Gastroesophageal sphincter (tissue), 4 donors: ENCODE measurements around the gene CMBL. TPM values are rescaled to one million over a fixed set of nuclear protein-coding genes. Genes with fewer than 3 reads are reported as not detected.
"Not testable (repeated sequence)": the region's sequence is repeated elsewhere in the genome, so short reads cannot be mapped to it uniquely, and the experiment has no call there.

Experiments
- ATAC-seq: fragments of 150-250 bp; one replicate; pipeline ENCODE4 v1.9.1; 2016; ENCODE audit warnings: mild to moderate bottlenecking, moderate library complexity
- H3K27ac ChIP-seq, 4 donors: fragments of 200-600 bp; sonication (generic) in 3 of 4; 1 replicate in 3 of 4; 2 replicates in 1 of 4; pipeline ENCODE4 v1.5.1; 2016 to 2019
- H3K27me3 ChIP-seq: fragments of 200-600 bp; sonication (generic); one replicate; pipeline ENCODE4 v1.5.1; 2019
- H3K36me3 ChIP-seq, 2 donors: fragments of 200-600 bp; sonication (generic); one replicate each; pipeline ENCODE4 v1.5.1; 2019; ENCODE audit warnings: control low read depth in 1 of 2
- H3K4me1 ChIP-seq, 3 donors: fragments of 200-600 bp; sonication (generic); 1 replicate in 2 of 3; 2 replicates in 1 of 3; pipeline ENCODE4 v1.5.1; 2016 to 2019; ENCODE audit warnings: control low read depth in 2 of 3
- H3K4me3 ChIP-seq, 2 donors: fragments of 200-600 bp; sonication (generic); one replicate each; pipeline ENCODE4 v1.5.1; 2019; ENCODE audit warnings: mild to moderate bottlenecking in 1 of 2, moderate library complexity in 1 of 2
- H3K9me3 ChIP-seq, 3 donors: fragments of 200-600 bp; sonication (generic); one replicate each; pipeline ENCODE4 v1.5.1; 2017 to 2019; ENCODE audit warnings: control low read depth in 2 of 3
- CTCF ChIP-seq, 4 experiments: fragments of 200-600 bp in 2 of 4; fragments of 450-650 bp in 2 of 4; sonication (generic) in 1 of 4; IDR thresholded peaks; one replicate each; pipeline ENCODE4 v1.5.1; 2017 to 2019; ENCODE audit warnings: antibody characterized with exemption in 4 of 4, mild to moderate bottlenecking in 2 of 4, moderate library complexity in 2 of 4
- EP300 ChIP-seq: sonication (generic); formaldehyde crosslinking; IDR thresholded peaks from one replicate; pipeline ENCODE4 v1.6.1; 2017; ENCODE audit warnings: antibody characterized with exemption, mild to moderate bottlenecking
- POLR2A ChIP-seq, 2 donors: fragments of 450-650 bp; IDR thresholded peaks; one replicate each; pipeline ENCODE4 v1.6.1; 2017; ENCODE audit warnings: antibody characterized with exemption in 2 of 2, mild to moderate bottlenecking in 2 of 2, moderate library complexity in 1 of 2
- POLR2AphosphoS5 ChIP-seq: sonication (generic); formaldehyde crosslinking; IDR thresholded peaks from one replicate; pipeline ENCODE4 v1.6.1; 2017; ENCODE audit warnings: antibody characterized with exemption
- WGBS, 2 donors: methylation state at CpG; one replicate each; pipeline ENCODE4 v1.1.5; 2018; ENCODE audit warnings: low coverage in 1 of 2; 5-methylcytosine and 5-hydroxymethylcytosine counted together
- total RNA-seq, 4 donors: library from RNA; depleted of rRNA; stranded (reverse); fragments of >200 nt; gene quantifications; one replicate each; pipeline ENCODE4 v1.1.0, GENCODE V29; 2016

Gene CMBL
- total RNA-seq, 4 donors from 2014 or later, result 2.2 to 7.7 (median 4.4) TPM

GRCh38 chr5:10289991-10290390 is 17.7 kb downstream of the CMBL start:
- no peak for ATAC-seq
- Histone ChIP-seq H3K27me3 (no peaks in the 10 kb centered on the region), H3K27ac (no peak overlapping the region), H3K4me3 (no peak overlapping the region), H3K4me1 (no peaks in the 10 kb centered on the region), H3K9me3 (no peaks in the 10 kb centered on the region), H3K36me3 (peaks cover 0 to 52% of the 10 kb centered on the region in 2 donors)
- TF ChIP-seq EP300, result no peak
- no peak for TF ChIP-seq POLR2AphosphoS5
- no peak for TF ChIP-seq CTCF (IDR thresholded peaks at IDR 0.05)
- TF ChIP-seq POLR2A (IDR thresholded peaks at IDR 0.05), result no peak
- no CpG with 5 or more reads among the region's 10 CpGs for WGBS, 2 donors

DNA sequence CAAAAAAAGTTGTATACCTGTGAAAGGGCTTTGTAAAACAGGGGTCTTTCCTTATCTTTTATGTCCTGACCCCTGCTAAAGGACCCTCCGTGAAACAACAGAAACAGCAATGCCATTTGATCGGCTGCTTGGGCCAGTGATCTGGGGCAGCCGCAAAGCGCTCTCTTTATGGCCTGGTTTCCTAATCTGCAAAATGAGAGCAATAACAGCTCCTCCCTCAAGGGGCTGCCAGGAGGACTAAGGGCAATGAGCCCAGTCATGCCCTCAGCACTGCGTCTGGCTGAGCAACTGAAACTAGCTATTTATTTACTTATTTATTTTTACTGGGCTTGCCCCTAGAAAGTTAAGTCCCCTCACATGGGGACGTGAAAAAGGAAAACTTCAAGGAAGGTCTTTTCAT is 18.3 kb downstream of the CMBL start:
- WGBS, 2 donors, result 72 to 84% methylated on average over 6 of the region's 6 CpGs
- TF ChIP-seq EP300 (no peak), POLR2AphosphoS5 (no peak), CTCF (IDR thresholded peaks at IDR 0.05) (no peak), POLR2A (IDR thresholded peaks at IDR 0.05) (no peak)
- no peak overlapping the region for H3K4me3 ChIP-seq
- H3K36me3 ChIP-seq, result peaks cover 0 to 52% of the 10 kb centered on the region in 2 donors
- ATAC-seq, result no peak
- no peaks in the 10 kb centered on the region for H3K27me3 ChIP-seq
- H3K9me3 ChIP-seq, result no peaks in the 10 kb centered on the region
- no peak overlapping the region for H3K27ac ChIP-seq
- H3K4me1 ChIP-seq, result peaks cover 0 to 1% (median 0%) of the 10 kb centered on the region in 3 donors

- H3K27me3 ChIP-seq, result no peaks in the 10 kb centered on the region
- no peaks in the 10 kb centered on the region for H3K9me3 ChIP-seq
- peaks cover 0 to 8% (median 0%) of the 10 kb centered on the region in 3 donors for H3K4me1 ChIP-seq
- H3K4me3 ChIP-seq, result no peak overlapping the region
- ATAC-seq, result no peak
- WGBS, 2 donors, result 80 to 83% methylated on average over 1 of the region's 13 CpGs
- peaks cover 0 to 52% of the 10 kb centered on the region in 2 donors for H3K36me3 ChIP-seq
- no peak for TF ChIP-seq POLR2A (IDR thresholded peaks at IDR 0.05)
- TF ChIP-seq POLR2AphosphoS5, result no peak
- TF ChIP-seq CTCF (IDR thresholded peaks at IDR 0.05), result no peak
- no peak for TF ChIP-seq EP300
- H3K27ac ChIP-seq, result no peak overlapping the region
Measured at GRCh38 chr5:10288592-10289219, 19.0 kb downstream of the CMBL start.

DNA sequence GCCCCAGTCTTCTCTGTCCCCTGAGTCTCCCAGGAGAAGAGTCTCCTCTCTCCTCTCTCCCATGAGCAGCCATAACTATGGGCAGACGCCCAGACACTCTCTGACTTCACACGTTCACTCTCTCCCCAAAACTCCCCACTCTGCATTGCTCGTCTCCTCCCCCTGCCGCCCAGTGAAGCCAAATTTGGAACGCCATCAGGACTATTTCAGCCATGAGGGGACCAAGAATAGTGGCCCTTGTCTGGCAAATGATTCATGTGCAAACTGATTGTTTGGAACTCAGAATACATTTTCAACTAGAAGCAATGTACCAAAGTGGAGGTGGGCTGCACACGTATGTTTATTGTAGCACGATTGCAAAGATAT is 20.9 kb downstream of the CMBL start:
- H3K9me3 ChIP-seq, result no peaks in the 10 kb centered on the region
- 53 to 93% methylated on average over 2 to 7 of the region's 7 CpGs for WGBS, 2 donors
- peaks cover 0 to 52% of the 10 kb centered on the region in 2 donors for H3K36me3 ChIP-seq
- TF ChIP-seq CTCF (IDR thresholded peaks at IDR 0.05), result no peak
- H3K4me3 ChIP-seq, result no peak overlapping the region
- ATAC-seq, result no peak
- H3K4me1 ChIP-seq, result peaks cover 0 to 8% (median 0%) of the 10 kb centered on the region in 3 donors
- H3K27ac ChIP-seq, result no peak overlapping the region
- no peaks in the 10 kb centered on the region for H3K27me3 ChIP-seq

DNA sequence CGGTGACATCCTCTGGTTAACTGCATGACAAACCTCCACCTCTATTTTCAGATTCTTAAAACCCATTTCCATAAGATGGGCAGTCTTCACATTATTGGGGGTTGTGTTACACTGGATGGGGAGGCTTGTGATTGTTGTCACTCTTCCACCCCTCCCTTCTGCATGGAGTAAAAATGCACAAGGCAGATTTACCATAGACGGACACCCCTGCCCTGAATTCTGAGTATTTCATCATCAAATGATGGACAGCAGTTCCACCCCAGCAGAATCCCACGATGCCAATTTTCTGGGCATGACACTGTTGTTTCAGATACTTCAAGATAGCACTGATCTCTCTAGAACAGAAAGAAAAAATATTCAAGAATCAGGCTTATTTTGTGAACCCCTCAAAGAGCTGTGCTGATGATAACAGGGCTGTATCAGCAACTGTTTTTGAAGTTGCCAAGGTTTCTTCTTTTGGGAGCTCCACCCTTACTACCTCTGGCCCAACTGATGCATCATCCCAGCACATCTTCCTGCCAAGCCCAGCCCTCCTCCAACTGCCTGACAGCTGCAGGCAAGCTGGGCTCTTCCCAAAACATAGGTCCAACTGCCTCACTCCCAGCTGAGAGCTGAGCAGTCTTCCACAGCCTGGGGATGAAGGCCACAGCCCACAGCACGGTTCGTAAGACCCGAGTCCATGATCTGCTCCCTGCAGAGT is 21.4 kb downstream of the CMBL start:
- Histone ChIP-seq H3K36me3 (peaks cover 0 to 52% of the 10 kb centered on the region in 2 donors), H3K9me3 (no peaks in the 10 kb centered on the region), H3K27ac (no peak overlapping the region), H3K4me3 (no peak overlapping the region), H3K27me3 (no peaks in the 10 kb centered on the region), H3K4me1 (peaks cover 0 to 8% (median 0%) of the 10 kb centered on the region in 3 donors)
- no peak for TF ChIP-seq EP300
- TF ChIP-seq POLR2A (IDR thresholded peaks at IDR 0.05), result no peak
- no peak for TF ChIP-seq POLR2AphosphoS5
- TF ChIP-seq CTCF (IDR thresholded peaks at IDR 0.05), result no peak
- peak; percentile 52 for ATAC-seq
- WGBS, 2 donors, result 88 to 94% methylated on average over 2 of the region's 6 CpGs

GRCh38 chr5:10285362-10285761 is 22.3 kb downstream of the CMBL start:
- H3K27ac ChIP-seq, H3K27me3 ChIP-seq, H3K4me3 ChIP-seq, H3K9me3 ChIP-seq, H3K4me1 ChIP-seq, ATAC-seq: not testable (repeated sequence)
- 81 to 89% methylated on average over 5 to 8 of the region's 8 CpGs for WGBS, 2 donors
- H3K36me3 ChIP-seq, result peaks cover 0 to 55% of the 10 kb centered on the region in 2 donors
